HG02852 (cell line): ENCODE results near the gene MITF.

Source experiments
- ATAC-seq: cut with Tn5 transposase; IDR thresholded peaks from one replicate; pipeline ENCODE4 v1.9.1; 2021; ENCODE audit warnings: mild to moderate bottlenecking, moderate library complexity; ENCODE audit not compliant: unreplicated experiment

The MITF gene, protein sequence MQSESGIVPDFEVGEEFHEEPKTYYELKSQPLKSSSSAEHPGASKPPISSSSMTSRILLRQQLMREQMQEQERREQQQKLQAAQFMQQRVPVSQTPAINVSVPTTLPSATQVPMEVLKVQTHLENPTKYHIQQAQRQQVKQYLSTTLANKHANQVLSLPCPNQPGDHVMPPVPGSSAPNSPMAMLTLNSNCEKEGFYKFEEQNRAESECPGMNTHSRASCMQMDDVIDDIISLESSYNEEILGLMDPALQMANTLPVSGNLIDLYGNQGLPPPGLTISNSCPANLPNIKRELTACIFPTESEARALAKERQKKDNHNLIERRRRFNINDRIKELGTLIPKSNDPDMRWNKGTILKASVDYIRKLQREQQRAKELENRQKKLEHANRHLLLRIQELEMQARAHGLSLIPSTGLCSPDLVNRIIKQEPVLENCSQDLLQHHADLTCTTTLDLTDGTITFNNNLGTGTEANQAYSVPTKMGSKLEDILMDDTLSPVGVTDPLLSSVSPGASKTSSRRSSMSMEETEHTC

DNA sequence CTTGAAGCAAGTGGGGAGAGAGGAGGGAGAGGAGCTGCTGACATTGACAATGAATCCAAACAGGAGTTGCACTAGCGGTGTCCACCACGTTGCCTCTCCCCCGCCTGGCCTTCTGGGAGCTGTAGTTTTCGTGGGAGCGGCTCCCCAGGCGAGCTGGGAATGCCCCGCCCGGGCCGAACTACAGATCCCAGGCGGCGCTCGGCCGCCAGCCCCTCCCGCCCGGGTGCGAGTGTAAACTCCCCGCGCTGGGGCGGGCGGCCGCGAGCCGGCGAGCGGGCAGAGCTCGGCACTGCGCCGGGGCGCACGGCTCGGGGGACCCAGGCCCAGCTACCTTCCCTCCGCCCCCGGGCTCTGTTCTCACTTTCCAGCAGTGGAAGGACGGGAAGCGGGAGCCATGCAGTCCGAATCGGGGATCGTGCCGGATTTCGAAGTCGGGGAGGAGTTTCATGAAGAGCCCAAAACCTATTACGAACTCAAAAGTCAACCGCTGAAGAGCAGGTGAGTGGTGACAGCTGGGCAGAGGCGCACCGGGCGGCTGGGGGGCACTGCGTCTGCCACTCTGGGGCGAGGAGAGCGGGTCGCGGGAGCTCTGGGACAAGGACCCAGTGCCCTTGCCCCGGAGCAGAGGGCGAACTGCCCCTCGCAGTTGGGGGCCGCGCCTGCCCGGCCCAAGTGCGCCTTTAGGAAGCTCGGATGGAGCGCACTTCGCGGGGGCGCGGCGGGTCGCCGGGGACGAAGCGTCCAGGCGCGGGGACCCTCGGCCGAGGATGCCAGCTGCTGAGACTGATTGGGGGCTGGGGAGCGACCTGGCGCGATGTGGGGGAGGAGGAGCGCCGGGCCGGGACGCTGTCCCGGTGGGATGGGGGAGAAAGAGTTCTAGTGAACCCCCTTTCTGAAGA, at the start of gene MITF:
MITF (plus strand) TSS at position 261 of the 899 bp plus-strand sequence; CDS start at position 395, 134 bp downstream.
- ATAC-seq: peak; percentile 99

DNA sequence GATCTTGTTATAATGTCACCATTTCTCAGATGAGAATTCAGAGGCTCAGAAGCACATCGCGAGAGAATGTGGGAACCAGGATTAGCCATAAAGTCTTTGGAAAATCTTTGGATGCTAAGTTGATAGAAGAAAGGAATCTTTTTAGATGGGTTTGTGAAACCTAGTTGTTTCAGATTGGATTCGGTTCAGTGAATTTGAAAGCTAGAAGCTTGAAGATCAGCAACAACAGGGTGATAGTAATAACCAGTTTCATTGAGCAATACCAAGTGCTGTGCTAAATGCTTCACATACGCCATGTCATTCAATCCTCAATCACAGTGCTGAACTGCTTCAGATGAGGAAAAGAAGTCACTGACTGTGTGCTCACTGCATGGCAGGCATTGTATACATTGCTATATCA, 47.4 kb upstream of the MITF start:
- no peak for ATAC-seq

DNA sequence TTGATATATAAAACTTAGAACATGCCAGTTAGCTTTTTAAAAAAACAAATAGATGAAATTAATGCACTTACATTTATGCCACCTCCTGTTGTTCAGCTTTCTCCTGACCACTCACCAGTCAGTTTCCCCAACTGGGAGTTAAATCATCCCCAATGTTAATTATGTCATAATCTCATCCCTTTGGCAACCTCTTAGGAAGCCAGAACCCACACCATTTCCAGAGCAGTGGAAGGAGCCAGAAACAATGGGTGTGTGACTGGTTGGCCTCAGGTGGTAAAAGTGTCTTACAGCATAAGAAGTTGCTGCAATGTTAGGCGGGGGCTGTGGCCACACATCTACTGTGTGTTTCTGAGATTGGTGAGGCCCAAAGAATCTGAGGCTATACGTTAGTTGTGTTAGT, 46.5 kb upstream of the MITF start:
- ATAC-seq: no peak

DNA sequence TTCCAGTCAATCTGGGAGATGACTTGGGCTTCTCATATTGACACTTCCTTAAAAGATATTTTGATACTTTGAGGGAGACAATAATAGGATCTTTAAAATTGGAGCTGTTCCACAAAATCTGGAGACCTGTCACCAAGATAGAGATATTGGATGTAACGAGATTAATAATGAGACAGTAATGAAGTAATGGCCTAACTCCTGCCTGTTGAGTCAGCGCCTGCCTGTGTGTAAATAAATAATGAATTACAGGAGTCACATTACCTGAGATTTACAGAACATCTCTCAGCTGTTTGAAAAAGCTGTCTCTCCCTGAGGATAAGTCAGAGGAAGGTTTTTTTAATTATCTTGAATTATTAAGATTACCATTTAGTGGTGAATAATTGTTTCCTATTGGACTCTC, 43.8 kb upstream of the MITF start:
- ATAC-seq: no peak

DNA sequence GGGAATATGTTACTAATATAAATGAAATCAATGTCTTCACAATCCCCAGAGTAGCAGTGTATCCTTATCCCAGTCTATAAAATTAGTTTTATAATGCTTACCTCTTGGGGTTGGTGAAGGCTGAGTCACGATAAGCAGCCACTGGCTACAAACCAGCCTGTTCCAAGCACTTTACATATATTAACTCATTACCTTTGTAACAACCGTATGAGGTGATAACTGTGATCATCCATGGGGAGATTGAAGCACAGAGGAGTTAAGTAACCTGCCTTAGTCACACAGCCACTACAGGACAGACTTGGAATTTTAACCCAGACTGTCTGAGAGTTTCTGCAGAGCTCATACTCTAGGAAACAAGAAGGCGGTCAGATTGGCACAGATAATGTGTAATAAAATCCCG, 43.3 kb upstream of the MITF start:
- no peak for ATAC-seq

DNA sequence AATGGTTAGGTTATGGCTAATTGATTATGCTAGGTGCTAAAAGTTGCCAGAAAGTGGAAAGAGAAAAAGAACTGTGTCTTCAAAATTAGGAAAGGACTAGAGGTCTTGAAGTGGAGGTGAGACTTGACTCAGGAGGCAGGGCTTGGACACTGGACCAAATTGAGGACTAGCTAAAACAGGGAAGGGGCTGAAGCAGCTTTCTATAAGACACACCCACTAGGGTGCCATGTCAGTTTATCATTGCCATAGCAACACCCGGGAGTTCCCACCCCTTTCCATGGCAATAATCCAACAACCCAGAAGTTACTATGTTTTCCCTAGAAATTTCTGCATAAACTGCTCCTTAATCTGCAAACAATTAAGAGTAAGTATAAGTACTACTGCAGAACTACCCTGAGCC, 42.9 kb upstream of the MITF start:
- ATAC-seq: no peak

DNA sequence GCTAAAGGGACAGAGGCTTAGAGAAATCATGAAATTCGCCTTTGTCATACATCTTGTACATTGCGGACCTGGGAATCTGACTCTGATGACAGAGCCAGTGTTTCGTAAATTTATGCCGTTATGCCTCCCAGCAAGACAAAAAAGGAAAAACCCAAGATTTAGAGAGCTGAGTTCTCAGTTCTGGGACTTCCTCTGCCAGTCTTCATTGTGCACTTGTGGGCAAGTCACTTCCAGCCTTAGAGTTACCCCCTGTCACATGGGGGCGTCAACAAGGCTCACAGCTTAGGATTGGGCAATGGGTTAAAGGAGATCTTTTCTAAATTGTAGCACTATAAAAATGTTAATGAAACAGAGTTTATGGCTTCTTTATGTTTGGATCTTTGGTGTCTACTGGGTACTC, 41.9 kb upstream of the MITF start:
- no peak for ATAC-seq

DNA sequence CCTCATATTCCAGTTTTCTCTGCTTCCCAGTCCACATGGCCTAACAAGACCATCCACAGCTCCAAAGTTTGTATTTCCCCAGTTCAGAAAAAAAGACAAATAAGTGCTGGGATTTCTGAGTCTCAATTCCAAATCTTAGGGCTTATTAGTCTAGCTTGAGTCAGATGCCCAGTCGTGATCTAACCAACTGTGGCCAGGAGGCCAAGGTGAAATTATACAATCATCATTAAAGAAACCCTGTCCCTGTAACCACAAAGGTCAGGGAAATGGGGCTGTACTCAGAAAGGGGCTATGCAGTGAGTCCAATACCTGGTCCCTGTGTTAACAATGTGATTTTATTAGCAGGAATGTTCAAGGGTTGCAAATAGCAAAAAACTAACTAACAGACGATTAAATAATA, 40.5 kb upstream of the MITF start:
- ATAC-seq: no peak

DNA sequence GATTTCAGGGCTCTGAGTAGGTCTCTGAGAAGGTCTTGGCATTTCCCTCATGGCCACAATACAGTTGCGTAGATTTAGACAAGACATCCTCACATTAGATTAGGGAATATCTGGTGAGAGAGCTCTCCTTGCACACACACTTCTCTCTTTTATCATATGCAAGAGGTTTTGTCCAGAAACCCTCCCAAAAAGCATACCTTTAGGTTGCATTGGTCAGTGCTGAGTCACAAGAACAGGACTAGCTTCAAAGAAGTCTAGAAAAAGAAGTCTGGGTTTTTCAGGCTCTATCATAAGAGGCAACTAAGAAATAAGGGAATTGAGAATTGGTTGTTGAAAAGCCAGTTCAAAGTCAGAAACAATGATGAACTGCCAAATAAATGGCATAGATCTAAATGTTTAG, 40.1 kb upstream of the MITF start:
- ATAC-seq: no peak

DNA sequence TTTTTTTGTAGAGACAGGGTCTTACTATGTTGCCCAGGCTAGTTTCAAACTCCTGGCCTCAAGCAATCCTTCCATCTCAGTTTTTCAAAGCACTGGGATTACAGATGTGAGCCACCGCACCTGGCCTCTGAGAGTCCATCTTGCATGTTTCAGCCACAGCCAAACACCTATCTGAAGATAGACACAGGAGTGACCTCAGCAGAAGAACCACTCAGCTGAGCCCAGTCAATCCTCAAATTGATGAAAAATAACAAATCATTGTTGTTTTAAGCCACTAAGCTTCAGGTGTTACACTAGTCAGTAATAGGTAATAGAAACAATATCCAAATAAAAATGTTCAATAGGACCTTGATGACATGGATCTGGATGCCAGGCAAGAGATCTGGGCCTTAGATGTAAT, 38.3 kb upstream of the MITF start:
- ATAC-seq: no peak

DNA sequence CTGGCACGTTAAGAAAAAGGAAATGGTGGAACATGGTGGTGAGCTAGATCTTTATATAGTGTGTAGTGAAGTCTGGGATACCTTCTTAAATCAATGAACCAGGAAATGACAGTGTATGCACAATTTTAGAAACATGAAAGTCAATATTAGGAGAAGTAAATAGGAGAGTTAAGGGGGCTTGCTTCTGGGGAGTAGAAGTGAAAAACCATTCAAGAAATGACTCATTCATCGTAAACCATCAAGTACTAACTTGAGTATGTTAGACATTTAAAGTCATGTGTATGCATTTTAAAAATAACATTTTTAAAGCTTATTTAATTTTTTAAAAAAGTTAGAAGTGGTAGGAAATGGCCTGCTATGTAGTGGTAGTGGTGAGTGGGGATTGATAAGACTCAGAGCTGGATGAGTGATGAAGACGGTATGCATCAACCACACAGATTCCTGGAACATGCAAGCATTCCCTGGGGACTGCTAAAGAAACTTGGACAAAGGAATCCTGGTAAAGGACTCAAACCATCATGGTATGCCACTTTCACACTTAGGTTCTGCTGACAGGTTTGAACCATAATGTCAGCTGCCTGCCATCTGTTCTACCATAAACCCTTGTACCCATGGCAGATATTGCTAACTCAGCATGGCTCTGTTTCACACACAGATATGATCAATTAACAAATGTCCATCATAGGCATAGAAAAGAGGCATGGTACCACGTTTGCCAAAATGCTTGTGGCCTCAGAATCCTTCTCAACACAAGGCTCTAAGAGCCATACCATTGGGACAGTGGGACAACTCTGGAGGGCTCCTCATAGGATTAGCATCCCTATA, 28.9 kb upstream of the MITF start:
- no peak for ATAC-seq

DNA sequence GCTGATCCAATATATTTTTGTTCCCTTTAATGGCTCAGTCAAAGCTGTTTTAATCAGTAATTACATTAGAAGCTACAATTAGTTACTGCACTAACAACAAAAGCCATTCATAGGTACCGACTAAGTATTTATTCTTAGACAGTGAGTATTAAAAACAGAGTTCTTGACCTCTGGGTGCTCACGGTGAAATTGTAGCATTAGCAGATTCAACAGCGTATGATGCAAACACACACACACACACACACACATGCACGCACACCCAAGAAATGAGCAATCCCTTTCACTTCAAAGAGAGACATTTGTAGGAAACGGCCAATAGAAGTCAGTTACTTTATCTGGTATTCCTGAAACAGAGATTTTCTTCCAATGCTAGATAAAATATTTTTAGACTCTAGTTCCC, 27.0 kb upstream of the MITF start:
- ATAC-seq: no peak

DNA sequence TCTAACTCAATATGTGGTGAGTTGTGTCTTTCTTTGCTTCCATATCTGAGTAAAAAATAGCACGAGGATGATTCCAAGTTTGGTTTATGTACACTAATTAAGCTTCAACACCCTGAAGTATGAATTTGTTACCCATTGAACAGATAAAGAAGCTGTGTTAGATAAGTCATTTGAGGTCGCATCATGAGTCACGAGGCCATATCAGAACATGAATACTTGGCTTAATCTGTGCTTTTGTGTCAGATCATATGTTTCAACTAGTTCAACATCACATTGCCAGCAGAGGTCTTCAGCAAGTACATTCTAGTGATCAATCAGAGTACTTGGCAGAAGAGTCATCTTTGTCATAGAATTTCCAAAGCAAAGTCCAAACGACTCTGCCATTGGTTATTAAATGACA, 26.3 kb upstream of the MITF start:
- ATAC-seq: no peak

DNA sequence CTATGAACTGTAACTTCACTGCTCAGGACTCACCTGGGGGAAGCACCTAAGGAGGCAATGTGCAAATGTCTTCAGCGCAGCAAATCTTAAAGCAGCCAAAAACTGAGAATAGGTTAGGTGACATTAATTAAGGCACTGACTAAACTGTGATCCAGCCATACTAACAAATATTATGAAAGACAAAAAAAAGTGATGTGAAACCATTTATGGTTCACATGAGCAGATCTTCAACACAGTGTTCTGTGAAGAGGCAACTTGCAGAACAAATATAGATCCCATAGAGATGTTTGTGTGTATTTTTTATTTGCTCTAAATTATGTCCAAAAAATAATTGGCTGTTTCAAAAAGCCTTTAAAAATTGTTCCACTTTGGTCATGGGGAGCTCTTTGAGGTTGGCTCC, 24.1 kb upstream of the MITF start:
- no peak for ATAC-seq

DNA sequence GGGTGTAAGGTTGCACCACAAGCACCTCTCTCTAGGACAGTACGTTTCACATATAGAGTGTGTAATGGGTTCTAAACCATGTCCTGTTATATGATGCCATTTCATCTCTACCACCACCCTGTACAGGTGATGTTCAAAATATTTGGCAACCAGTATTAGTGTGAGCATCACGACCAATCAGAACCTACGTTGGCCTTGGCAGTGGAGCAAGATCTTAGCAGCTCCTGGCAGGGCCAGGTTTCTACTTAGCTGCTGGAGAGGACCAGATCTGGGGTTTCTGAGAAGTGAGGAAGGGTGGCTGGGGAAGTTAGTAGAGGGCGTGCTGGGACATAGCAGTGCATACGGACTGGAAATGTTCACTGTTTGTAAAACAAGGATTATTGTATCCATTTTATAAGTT, 23.1 kb upstream of the MITF start:
- ATAC-seq: no peak

DNA sequence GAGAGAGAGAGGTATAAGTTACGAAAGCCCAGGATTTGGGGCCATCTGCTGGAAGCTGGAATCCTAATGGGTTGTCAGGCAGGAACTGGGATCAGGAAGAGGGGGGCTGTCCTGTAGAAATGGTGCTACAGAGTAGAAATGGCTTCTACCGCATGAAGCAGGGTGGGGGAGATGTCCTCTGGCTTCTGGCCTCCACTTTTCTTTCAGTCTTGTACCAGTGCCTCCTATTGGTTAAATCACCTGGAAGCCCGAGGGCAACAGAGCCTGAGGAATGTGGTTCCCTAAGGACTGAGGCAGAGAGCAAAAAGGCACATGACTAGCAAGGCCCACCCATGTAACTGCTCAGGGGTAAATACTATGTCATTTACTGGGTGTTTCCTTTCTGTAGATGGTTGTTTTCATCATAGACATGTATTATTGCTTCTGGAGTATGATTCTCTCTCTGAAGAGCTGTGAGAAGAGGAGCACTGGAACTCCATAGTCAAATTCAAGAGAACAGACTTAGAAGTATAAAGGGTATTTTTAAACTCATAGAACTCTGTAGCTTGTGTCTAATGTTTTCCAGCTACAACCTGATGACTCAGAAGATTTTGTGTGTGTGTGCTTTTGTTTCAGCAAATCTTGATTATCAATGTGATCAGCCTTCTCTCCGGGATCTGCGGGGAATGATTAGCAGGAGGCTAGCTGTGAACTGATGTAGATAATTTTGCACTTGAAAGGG, 20.2 kb upstream of the MITF start:
- ATAC-seq: no peak

DNA sequence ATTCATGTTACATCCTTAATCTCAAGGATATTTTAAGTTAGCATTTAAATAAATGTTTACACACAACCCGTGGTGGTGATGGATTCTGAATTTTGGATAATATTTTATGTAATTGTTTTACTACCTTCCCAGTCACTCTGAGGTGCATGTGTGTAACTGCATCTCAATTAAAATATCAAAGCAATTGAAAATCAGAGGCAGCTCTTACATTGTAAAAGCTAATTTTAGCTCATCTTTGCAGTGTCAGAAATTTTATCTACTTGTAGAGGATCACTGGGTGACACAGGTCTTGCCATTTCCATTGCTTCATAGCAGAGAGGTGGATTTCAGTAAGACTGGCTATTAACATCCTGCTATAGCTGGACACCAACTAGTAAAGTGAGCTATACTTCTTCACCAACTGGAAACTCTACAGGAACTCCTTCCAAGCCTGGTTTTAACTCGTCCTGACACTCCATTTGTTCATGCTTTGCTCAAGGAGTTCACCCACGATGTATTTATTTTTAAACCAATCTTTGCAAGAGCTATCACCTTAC, 19.6 kb upstream of the MITF start:
- ATAC-seq: no peak

DNA sequence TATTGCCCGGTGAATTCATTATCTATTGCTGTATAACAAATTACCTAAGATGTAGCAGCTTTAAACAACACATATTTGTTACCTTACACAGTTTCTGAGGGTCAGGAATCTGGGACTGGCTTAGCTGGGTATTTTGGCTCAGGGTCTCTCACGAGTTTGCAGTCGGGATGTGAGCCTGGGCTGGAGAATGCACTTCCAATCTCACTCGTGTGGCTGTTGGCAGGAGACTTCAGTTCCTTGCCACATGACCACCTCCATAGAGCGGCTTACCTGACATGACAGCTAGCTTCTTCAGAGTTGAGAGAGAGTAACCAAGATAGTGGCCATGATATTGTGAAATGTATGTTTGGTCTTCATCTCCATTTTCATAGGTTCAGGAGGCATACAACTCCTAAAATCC, 18.4 kb upstream of the MITF start:
- no peak for ATAC-seq

DNA sequence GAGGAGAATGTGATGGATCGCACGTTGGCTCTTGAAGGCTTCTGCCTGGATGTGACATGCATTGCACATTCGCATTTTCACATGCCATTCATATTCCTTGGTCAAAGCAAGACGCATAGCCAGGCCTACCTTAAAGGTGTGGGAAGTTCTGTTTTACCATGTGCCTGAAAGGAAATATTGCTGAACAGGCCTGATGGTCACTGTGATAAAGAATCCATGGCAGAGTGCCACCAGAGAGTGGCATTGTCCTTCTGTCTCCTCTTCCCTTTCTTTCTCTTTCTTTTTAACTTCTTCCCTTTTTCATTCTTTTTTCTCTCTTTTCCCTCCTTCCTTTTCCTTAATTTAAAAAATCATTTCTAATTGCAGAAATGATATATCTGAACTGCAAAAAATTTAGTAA, 15.9 kb upstream of the MITF start:
- no peak for ATAC-seq
